ENCODE data around the gene SHANK3. TPM values are rescaled to one million over a fixed set of nuclear protein-coding genes. Genes with fewer than 3 reads are reported as not detected.

The SHANK3 gene
- total and polyA plus RNA-seq, 2 donors (not counting 3 experiments of a cell fraction or from before 2014, with no cell fraction given), result 26.1 to 158 TPM

- no peaks in the 10 kb centered on the region for H3K79me2 ChIP-seq (ENCODE audit: control insufficient read depth, insufficient read depth, low read length)
These were observed 7.4 kb upstream of the SHANK3 start for GRCh38 chr22:50665212-50665611.

More at GRCh38 chr22:50665212-50665611, 7.4 kb upstream of the SHANK3 start:
- dilution Hi-C loops (cut with MboI; ENCODE audit: extremely low pct_ligation_motif_present, low sequenced_read_pairs) (no loop called here), intact Hi-C loops (cut with micrococcal nuclease) (no loop called here)
- Histone ChIP-seq H3K9me1 (replicated peaks; ENCODE audit: control insufficient read depth, extremely low read depth, insufficient read depth, low read length) (no peaks in the 10 kb centered on the region), H3K27me3 (ENCODE audit: control insufficient read depth in 2 of 2, insufficient read depth in 2 of 2, low read length in 2 of 2) (no peaks in the 10 kb centered on the region), H2AFZ (ENCODE audit: low read depth, low read length) (no peak overlapping the region), H3K9ac (replicated peaks; ENCODE audit: extremely low read depth, insufficient read depth, low read length) (no peak overlapping the region), H3K4me2 (ENCODE audit: insufficient read depth, low read length) (no peak overlapping the region), H3K4me1 (ENCODE audit: control insufficient read depth, extremely low read depth, insufficient read depth, low read length) (no peaks in the 10 kb centered on the region), H3K4me3 (replicated peaks in 1 of 3; ENCODE audit: insufficient read depth in 1 of 3, low read depth in 1 of 3, low read length in 3 of 3) (no peak overlapping the region), H3K27ac (ENCODE audit: insufficient read depth, low read depth, low read length) (no peak overlapping the region), H4K20me1 (replicated peaks; ENCODE audit: control insufficient read depth, extremely low read depth, insufficient read depth, low read length) (no peaks in the 10 kb centered on the region), H3K36me3 (ENCODE audit: control insufficient read depth in 2 of 2, extremely low read depth in 1 of 2, insufficient read depth in 2 of 2, low read length in 2 of 2) (no peaks in the 10 kb centered on the region), H3K9me3 (replicated peaks; ENCODE audit: control insufficient read depth, insufficient read depth, low read length) (no peaks in the 10 kb centered on the region)
- no TSS peak for BruUV-seq (replicated peaks)
- CTCF ChIA-PET, result interaction anchor here (1.8 kb wide), 1 partner anchor 8 kb away, joined by 4 read pairs; no protein-coding TSS in a partner anchor
- TF ChIP-seq CTCF (IDR thresholded peaks at IDR 0.05; ENCODE audit: extremely low read depth in 1 of 2, insufficient read depth in 1 of 2, low read depth in 1 of 2, low read length in 2 of 2) (no peak), JUN (IDR thresholded peaks at IDR 0.05; ENCODE audit: borderline replicate concordance, insufficient read depth, insufficient read length, low read depth) (no peak), POLR2AphosphoS5 (IDR thresholded peaks at IDR 0.05; ENCODE audit: insufficient read depth, low read depth, low read length) (no peak), FOS (IDR thresholded peaks at IDR 0.05; ENCODE audit: borderline replicate concordance, insufficient read depth, low read length) (no peak), MYC (IDR thresholded peaks at IDR 0.05; ENCODE audit: low read depth, low read length) (no peak), EZH2 (IDR thresholded peaks at IDR 0.05; ENCODE audit: borderline replicate concordance, low read depth, low read length, severe bottlenecking) (no peak), POLR2A (IDR thresholded peaks at IDR 0.05; ENCODE audit: low read depth, low read length) (no peak), GATA2 (IDR thresholded peaks at IDR 0.05; ENCODE audit: insufficient read depth, insufficient read length, low read depth, low read length) (no peak)
- TF ChIP-seq, protein P1, sequence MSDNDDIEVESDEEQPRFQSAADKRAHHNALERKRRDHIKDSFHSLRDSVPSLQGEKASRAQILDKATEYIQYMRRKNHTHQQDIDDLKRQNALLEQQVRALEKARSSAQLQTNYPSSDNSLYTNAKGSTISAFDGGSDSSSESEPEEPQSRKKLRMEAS (IDR thresholded peaks at IDR 0.05; ENCODE audit: insufficient read depth, insufficient read length), result no peak
- POLR2A ChIA-PET, result interaction anchor here (1.6 kb wide), 1 partner anchor 37 kb away, joined by 3 read pairs; the partner anchor contains the start of gene ARSA
- DNase-seq (ENCODE audit: low read depth, low spot score) (no peak), FAIRE-seq (no peak)

Measured in endothelial cell of umbilical vein (primary cell).